H1 (cell line): Measurements from ENCODE around the gene LPP. TPM values are rescaled to one million over a fixed set of nuclear protein-coding genes. Genes with fewer than 3 reads are reported as not detected.

Experiments
- CTCF ChIA-PET: fragments of 300-600 bp; sonication (Branson Sonifier 250); formaldehyde crosslinking; loops from one replicate; lab custom pipeline; 2021; ENCODE audit not compliant: partially characterized antibody; lab: Charles Lee
- POLR2A ChIA-PET: fragments of 300-600 bp; sonication (Branson Sonifier 250); formaldehyde crosslinking; loops from one replicate; lab custom pipeline; 2021; ENCODE audit warnings: inconsistent platforms; ENCODE audit not compliant: partially characterized antibody; lab: Charles Lee
- DNase-seq, 2 experiments: peaks; one replicate each; pipeline versions ENCODE4 v3.0.0 to v3.0.0-alpha.2; 2010 to 2022; ENCODE audit warnings: low spot score in 2 of 2, low read depth in 1 of 2, mixed read lengths in 1 of 2
- FAIRE-seq: peaks from 2 replicates; lab custom pipeline; 2011; peaks lifted over from hg19 to GRCh38; lab: Jason Lieb, UNC
- H2AFZ ChIP-seq: 2 replicates; pipeline ENCODE4 v1.8.1; 2012; ENCODE audit warnings: low read length, inconsistent platforms
- H2AK5ac ChIP-seq: 2 replicates; pipeline ENCODE4 v1.6.1; 2013; ENCODE audit warnings: low read depth, low read length
- H2BK120ac ChIP-seq: replicated peaks from 2 replicates; pipeline ENCODE3; 2013; ENCODE audit warnings: low read depth, low read length, inconsistent platforms
- H2BK12ac ChIP-seq: 2 replicates; pipeline ENCODE4 v1.6.1; 2013; ENCODE audit warnings: low read depth, low read length
- H2BK15ac ChIP-seq: 2 replicates; pipeline ENCODE4 v1.6.1; 2013; ENCODE audit warnings: low read length
- H2BK20ac ChIP-seq: 2 replicates; pipeline ENCODE4 v1.6.1; 2013; ENCODE audit warnings: low read length
- H2BK5ac ChIP-seq: 2 replicates; pipeline ENCODE4 v1.6.1; 2013; ENCODE audit warnings: low read depth, low read length
- H3K14ac ChIP-seq: 2 replicates; pipeline ENCODE4 v1.6.1; 2013; ENCODE audit warnings: inconsistent platforms; ENCODE audit not compliant: insufficient read length
- H3K18ac ChIP-seq: 2 replicates; pipeline ENCODE4 v1.6.1; 2013; ENCODE audit warnings: low read length; ENCODE audit errors: extremely low read depth
- H3K23ac ChIP-seq: 2 replicates; pipeline ENCODE4 v1.6.1; 2013; ENCODE audit warnings: inconsistent platforms; ENCODE audit not compliant: insufficient read length
- H3K23me2 ChIP-seq: 2 replicates; pipeline ENCODE4 v1.6.1; 2013; ENCODE audit warnings: low read depth, low read length
- H3K27ac ChIP-seq: 2 replicates; pipeline ENCODE4 v1.6.1; 2011; ENCODE audit warnings: low read depth, low read length, inconsistent platforms
- H3K27me3 ChIP-seq, 4 experiments: replicated peaks in 1 of 4; 1 replicate in 1 of 4; 2 replicates in 3 of 4; pipeline versions ENCODE4 v1.6.1 to v1.8.1; 2011 to 2013; ENCODE audit warnings: low read length in 3 of 4, mild to moderate bottlenecking in 3 of 4, inconsistent platforms in 2 of 4, mixed read lengths in 2 of 4, moderate library complexity in 1 of 4; ENCODE audit not compliant: control insufficient read depth in 3 of 4, insufficient read depth in 3 of 4; ENCODE audit errors: extremely low read depth in 1 of 4
- H3K36me3 ChIP-seq, 4 experiments: 2 replicates each; pipeline versions ENCODE4 v1.6.1 to v1.8.1; 2011 to 2013; ENCODE audit warnings: mild to moderate bottlenecking in 4 of 4, low read length in 3 of 4, moderate library complexity in 2 of 4, control low read depth in 1 of 4, inconsistent platforms in 1 of 4; ENCODE audit not compliant: insufficient read depth in 4 of 4, control insufficient read depth in 2 of 4
- H3K4ac ChIP-seq: replicated peaks from 2 replicates; pipeline ENCODE3; 2013; ENCODE audit warnings: low read length, low read depth, mixed read lengths, inconsistent platforms; ENCODE audit not compliant: insufficient read length
- H3K4me1 ChIP-seq, 4 experiments: replicated peaks in 1 of 4; 1 replicate in 1 of 4; 2 replicates in 3 of 4; pipeline versions ENCODE4 v1.6.1 to v1.8.1; 2011 to 2013; ENCODE audit warnings: low read length in 3 of 4, inconsistent platforms in 2 of 4, mixed read lengths in 1 of 4; ENCODE audit not compliant: insufficient read depth in 4 of 4, control insufficient read depth in 3 of 4
- H3K4me2 ChIP-seq, 2 experiments: 2 replicates each; pipeline versions ENCODE4 v1.6.1 to v1.8.1; 2011 to 2013; ENCODE audit warnings: low read depth in 2 of 2, low read length in 2 of 2, control low read depth in 1 of 2, inconsistent platforms in 1 of 2, mild to moderate bottlenecking in 1 of 2; ENCODE audit not compliant: insufficient read depth in 1 of 2
- H3K4me3 ChIP-seq, 4 experiments: fragments of 200-600, 300-600 bp in 1 of 4; sonication (generic), shearing (Covaris generic), sonication (Bioruptor Twin) in 1 of 4; 2 replicates each; pipeline versions ENCODE4 v1.5.1 to v1.8.1; 2011 to 2016; ENCODE audit warnings: low read length in 4 of 4, low read depth in 3 of 4, control low read depth in 2 of 4, inconsistent platforms in 2 of 4, mild to moderate bottlenecking in 2 of 4, mixed read lengths in 1 of 4, moderate library complexity in 1 of 4; ENCODE audit not compliant: insufficient read depth in 2 of 4; ENCODE audit errors: extremely low read depth in 1 of 4
- H3K56ac ChIP-seq: replicated peaks from 2 replicates; pipeline ENCODE3; 2013; ENCODE audit warnings: low read depth, mild to moderate bottlenecking, mixed read lengths, low read length, inconsistent platforms; ENCODE audit not compliant: insufficient read length
- H3K79me1 ChIP-seq: 2 replicates; pipeline ENCODE4 v1.6.1; 2013; ENCODE audit warnings: low read depth, low read length, control low read depth
- H3K79me2 ChIP-seq, 2 experiments: 2 replicates each; pipeline versions ENCODE4 v1.6.1 to v1.8.1; 2012 to 2013; ENCODE audit warnings: low read length in 2 of 2, mild to moderate bottlenecking in 2 of 2, inconsistent platforms in 1 of 2; ENCODE audit not compliant: insufficient read depth in 2 of 2, control insufficient read depth in 1 of 2
- H3K9ac ChIP-seq, 4 experiments: replicated peaks in 1 of 4; 1 replicate in 1 of 4; 2 replicates in 3 of 4; pipeline versions ENCODE4 v1.6.1 to v1.8.1; 2011 to 2013; ENCODE audit warnings: low read depth in 3 of 4, low read length in 3 of 4, control low read depth in 2 of 4, mild to moderate bottlenecking in 2 of 4, moderate library complexity in 2 of 4, inconsistent platforms in 1 of 4; ENCODE audit errors: extremely low read depth in 1 of 4
- H3K9me3 ChIP-seq, 2 experiments: 2 replicates each; pipeline versions ENCODE4 v1.6.1 to v1.8.1; 2012 to 2013; ENCODE audit warnings: mild to moderate bottlenecking in 2 of 2, moderate library complexity in 2 of 2, control low read depth in 1 of 2, inconsistent platforms in 1 of 2, low read depth in 1 of 2, low read length in 1 of 2, mixed read lengths in 1 of 2; ENCODE audit not compliant: insufficient read depth in 2 of 2
- H4K20me1 ChIP-seq, 2 experiments: replicated peaks in 1 of 2; 2 replicates each; pipeline versions ENCODE3 to v1.8.1; 2011 to 2013; ENCODE audit warnings: inconsistent platforms in 2 of 2, low read length in 2 of 2, mild to moderate bottlenecking in 1 of 2; ENCODE audit not compliant: insufficient read depth in 2 of 2, control insufficient read depth in 1 of 2
- H4K5ac ChIP-seq: 2 replicates; pipeline ENCODE4 v1.6.1; 2013; ENCODE audit warnings: low read length, low read depth, mixed read lengths, inconsistent platforms; ENCODE audit not compliant: insufficient read length
- H4K8ac ChIP-seq: 2 replicates; pipeline ENCODE4 v1.8.0; 2013; ENCODE audit warnings: mild to moderate bottlenecking, moderate library complexity, low read length, inconsistent platforms; ENCODE audit not compliant: insufficient read depth; ENCODE audit errors: extremely low read depth
- H4K91ac ChIP-seq: replicated peaks from 2 replicates; pipeline ENCODE3; 2013; ENCODE audit warnings: low read length, mixed read lengths, inconsistent platforms; ENCODE audit not compliant: insufficient read length
- ATF2 ChIP-seq: IDR thresholded peaks from 2 replicates; pipeline ENCODE4 v1.6.1; 2012; ENCODE audit warnings: low read length, inconsistent platforms
- ATF3 ChIP-seq: IDR thresholded peaks from 2 replicates; pipeline ENCODE4 v1.6.1; 2011; ENCODE audit warnings: low read depth, mild to moderate bottlenecking, low read length; ENCODE audit not compliant: insufficient read depth
- BCL11A ChIP-seq, 2 experiments: IDR thresholded peaks; one replicate each; pipeline ENCODE4 v1.6.1; 2011; ENCODE audit warnings: low read depth in 2 of 2, low read length in 2 of 2, mild to moderate bottlenecking in 2 of 2
- CREB1 ChIP-seq: IDR thresholded peaks from 2 replicates; pipeline ENCODE4 v1.6.1; 2012; ENCODE audit warnings: inconsistent platforms
- E2F6 ChIP-seq: IDR thresholded peaks from 2 replicates; pipeline ENCODE4 v1.6.1; 2012; ENCODE audit warnings: inconsistent platforms
- JUND ChIP-seq: IDR thresholded peaks from 2 replicates; pipeline ENCODE4 v1.6.1; 2011; ENCODE audit warnings: mild to moderate bottlenecking, improper control_type of control experiment, low read length
- SAP30 ChIP-seq: fragments of 300-600 bp; sonication (generic); IDR thresholded peaks from 2 replicates; pipeline ENCODE4 v1.7.1; 2012; ENCODE audit warnings: low read length, moderate library complexity, mild to moderate bottlenecking, inconsistent platforms; ENCODE audit not compliant: insufficient read depth, insufficient replicate concordance
- SIN3A ChIP-seq, 2 experiments: IDR thresholded peaks in 1 of 2; conservative IDR thresholded peaks in 1 of 2; 2 replicates each; pipeline ENCODE4 v1.6.1; 2011 to 2012; ENCODE audit warnings: low read length in 2 of 2, improper control_type of control experiment in 1 of 2, low read depth in 1 of 2, mild to moderate bottlenecking in 1 of 2
- SP2 ChIP-seq: IDR thresholded peaks from 2 replicates; pipeline ENCODE4 v1.6.1; 2012; ENCODE audit warnings: mild to moderate bottlenecking, low read length, inconsistent platforms
- SRF ChIP-seq: IDR thresholded peaks from 2 replicates; pipeline ENCODE4 v1.6.1; 2011; ENCODE audit warnings: mild to moderate bottlenecking, low read depth, low read length, moderate library complexity
- TCF12 ChIP-seq: IDR thresholded peaks from 2 replicates; pipeline ENCODE4 v1.6.1; 2011; ENCODE audit warnings: low read depth, mild to moderate bottlenecking, low read length
- WGBS, 2 experiments: shearing (Covaris generic) in 1 of 2; methylation state at CpG; one replicate each; pipeline versions ENCODE4 v1.1.6 to v1.1.7; 2013 to 2015; ENCODE audit warnings: low lambda C conversion rate in 2 of 2, mixed read lengths in 2 of 2, inconsistent platforms in 1 of 2, low coverage in 1 of 2, missing lambda C conversion rate in 1 of 2; ENCODE audit not compliant: insufficient replicate concordance in 2 of 2, insufficient coverage in 1 of 2, insufficient read length in 1 of 2; ENCODE audit errors: extremely low coverage in 1 of 2, missing lambda C conversion rate in 1 of 2; 5-methylcytosine and 5-hydroxymethylcytosine counted together
- polyA plus RNA-seq, 7 experiments: library from polyadenylated mRNA; depleted of rRNA in 3 of 7; stranded (reverse) in 5 of 7; unstranded in 2 of 7; fragments of >200 nt in 5 of 7; fragments of 200-250 nt in 2 of 7; gene quantifications; 1 replicate in 5 of 7; 2 replicates in 1 of 7; 4 replicates in 1 of 7; pipeline versions ENCODE4 v1.2.1 to v1.2.3, GENCODE V29; 2011 to 2013; ENCODE audit warnings: missing spikeins in 2 of 7, mixed read lengths in 2 of 7
- total RNA-seq: library from RNA; stranded (reverse); fragmentation: NEBNext Ultra II Directional; extraction: Animal tissue kit (Norgen Biotek cat#: 25700); gene quantifications from 2 replicates; pipeline ENCODE4 v1.2.1, GENCODE V29; 2021

Gene LPP
- total and polyA plus RNA-seq, 2 of the 8 experiments (the other 6 are each of a cell fraction or from before 2014, with no cell fraction given) = 10.0 to 53.3 TPM

- POLR2A ChIA-PET = no interaction called here
- Histone ChIP-seq H3K4me3 (no peak overlapping the region), H3K4ac (no peak overlapping the region), H3K18ac (no peak overlapping the region), H2BK120ac (no peak overlapping the region), H3K9me3 (no peaks in the 10 kb centered on the region), H2AK5ac (no peak overlapping the region), H3K4me1 (no peaks in the 10 kb centered on the region), H3K23ac (no peak overlapping the region), H3K79me2 (no peaks in the 10 kb centered on the region), H3K4me2 (no peak overlapping the region), H2BK15ac (no peak overlapping the region), H4K20me1 (no peaks in the 10 kb centered on the region), H2AFZ (no peak overlapping the region), H4K8ac (no peak overlapping the region), H3K14ac (no peak overlapping the region), H3K56ac (no peak overlapping the region), H2BK20ac (no peak overlapping the region), H3K23me2 (no peaks in the 10 kb centered on the region), H3K27me3 (peaks cover 0 to 1% (median 0%) of the 10 kb centered on the region in 4 experiments; a peak in 1 of 7 replicates), H3K36me3 (no peaks in the 10 kb centered on the region), H2BK5ac (no peak overlapping the region), H4K5ac (no peak overlapping the region), H3K9ac (no peak overlapping the region), H3K79me1 (peaks cover 5% of the 10 kb centered on the region; the same call in 1 of the 2 replicates), H2BK12ac (no peak overlapping the region), H4K91ac (no peak overlapping the region), H3K27ac (no peak overlapping the region)
- FAIRE-seq (no peak), DNase-seq (no peak)
- 96% methylated on average over 9 of the region's 9 CpGs; no CpG with 5 or more reads in 1 of the 2 experiments for WGBS, 2 experiments
- CTCF ChIA-PET = interaction anchor here (0.6 to 0.9 kb wide), 2 partner anchors 9 to 1006 kb away, joined by 3 read pairs; no protein-coding TSS in a partner anchor
- TF ChIP-seq BCL11A (IDR thresholded peaks at IDR 0.05; ENCODE audit: low read depth in 2 of 2, low read length in 2 of 2) (no peak), E2F6 (no peak), ATF2 (no peak), ATF3 (no peak), TCF12 (no peak), SP2 (no peak), SAP30 (no peak), CREB1 (no peak), SIN3A (conservative IDR thresholded peaks at IDR 0.05 in 1 of 2, IDR thresholded peaks at IDR 0.05 in 1 of 2; ENCODE audit: low read depth in 1 of 2, low read length in 2 of 2) (no peak), SRF (no peak), JUND (no peak)
Measured at GRCh38 chr3:188326111-188326510, 172.2 kb downstream of the LPP start.
